HL-60 (cell line): ENCODE measurements around the gene RERE.

ENCODE experiments used
- DNase-seq, 2 experiments: peaks; one replicate each; pipeline ENCODE4 v3.0.0-alpha.2; 2010 to 2020; ENCODE audit warnings: low read depth in 1 of 2, low spot score in 1 of 2
- H3K27ac ChIP-seq: fragments of 250-450 bp; sonication (Bioruptor Pico); replicated peaks from 2 replicates; pipeline ENCODE4 v1.5.1; 2020; ENCODE audit warnings: mild to moderate bottlenecking, moderate library complexity
- H3K27me3 ChIP-seq: fragments of 250-450 bp; sonication (Bioruptor Pico); 2 replicates; pipeline ENCODE4 v1.5.1; 2021; ENCODE audit warnings: mild to moderate bottlenecking, moderate library complexity; ENCODE audit not compliant: insufficient read depth, poor library complexity, severe bottlenecking
- H3K4me3 ChIP-seq: replicated peaks from 2 replicates; pipeline ENCODE4 v1.5.1; 2011; ENCODE audit warnings: mild to moderate bottlenecking, control low read depth, low read length; ENCODE audit not compliant: insufficient read depth
- CTCF ChIP-seq: IDR thresholded peaks from one replicate; pipeline ENCODE4 v1.5.1; 2011; ENCODE audit warnings: low read length, control low read depth, inconsistent platforms; ENCODE audit not compliant: insufficient read depth
- GABPA ChIP-seq: IDR thresholded peaks from 2 replicates; pipeline ENCODE4 v1.6.1; 2012; ENCODE audit warnings: low read depth
- POLR2AphosphoS5 ChIP-seq: IDR thresholded peaks from 2 replicates; pipeline ENCODE4 v1.6.1; 2012; ENCODE audit warnings: low read depth
- REST ChIP-seq: IDR thresholded peaks from 2 replicates; pipeline ENCODE4 v1.6.1; 2012; ENCODE audit warnings: low read depth; ENCODE audit not compliant: insufficient replicate concordance
- SPI1 ChIP-seq: IDR thresholded peaks from 2 replicates; pipeline ENCODE4 v1.6.1; 2012; ENCODE audit warnings: low read depth, mild to moderate bottlenecking, borderline replicate concordance

RERE gene

GRCh38 chr1:8663915-8664329 lies 153.5 kb downstream of the RERE start:
- H3K27ac ChIP-seq, result no peak overlapping the region
- TF ChIP-seq SPI1 (no peak), POLR2AphosphoS5 (no peak), GABPA (no peak), REST (no peak), CTCF (no peak)
- H3K4me3 ChIP-seq, result no peak overlapping the region
- DNase-seq, result no peak
- no peaks in the 10 kb centered on the region for H3K27me3 ChIP-seq

GRCh38 chr1:8663090-8663802 lies 154.2 kb downstream of the RERE start:
- H3K27me3 ChIP-seq, result no peaks in the 10 kb centered on the region
- H3K4me3 ChIP-seq, result no peak overlapping the region
- no peak overlapping the region for H3K27ac ChIP-seq
- DNase-seq, result no peak
- TF ChIP-seq CTCF (no peak), REST (no peak), SPI1 (no peak), POLR2AphosphoS5 (no peak), GABPA (no peak)

- Histone ChIP-seq H3K4me3 (no peak overlapping the region), H3K27me3 (no peaks in the 10 kb centered on the region), H3K27ac (no peak overlapping the region)
- no peak for DNase-seq
- TF ChIP-seq REST (no peak), POLR2AphosphoS5 (no peak), SPI1 (no peak), CTCF (no peak), GABPA (no peak)
These were observed 154.9 kb downstream of the RERE start for GRCh38 chr1:8662380-8663072.
